Tibial nerve (tissue), 3 donors: ENCODE measurements around the gene RUFY3.

ENCODE experiments used
- CTCF ChIP-seq, 5 experiments: fragments of 200-600 bp in 3 of 5; fragments of 450-650 bp in 2 of 5; sonication (generic) in 3 of 5; IDR thresholded peaks; one replicate each; pipeline ENCODE4 v1.5.1; 2016 to 2019; ENCODE audit warnings: antibody characterized with exemption in 5 of 5, mild to moderate bottlenecking in 3 of 5, moderate library complexity in 2 of 5
- POLR2A ChIP-seq, 2 donors: fragments of 450-650 bp; IDR thresholded peaks; one replicate each; pipeline ENCODE4 v1.6.1; 2017; ENCODE audit warnings: antibody characterized with exemption in 2 of 2, mild to moderate bottlenecking in 2 of 2, moderate library complexity in 2 of 2

DNA sequence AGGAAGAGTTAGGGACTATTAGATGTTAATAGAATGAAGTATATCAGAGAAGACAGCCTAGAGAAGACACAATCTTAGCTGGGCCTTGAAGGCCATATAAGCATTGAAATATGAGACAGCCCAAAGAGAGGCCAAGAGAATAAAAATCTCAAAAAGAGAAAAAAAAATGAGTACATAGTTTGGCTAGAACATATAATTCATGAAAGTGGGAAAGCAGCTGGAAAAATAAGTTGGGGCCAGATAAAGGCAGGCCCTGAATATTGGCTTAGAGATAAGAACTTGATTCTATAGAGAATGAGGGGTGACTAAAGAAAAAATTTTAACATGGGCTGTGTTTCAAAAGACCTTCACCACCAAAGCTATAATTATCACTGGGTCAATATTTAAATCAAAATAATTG is 40.8 kb upstream of the RUFY3 start:
- no peak for TF ChIP-seq CTCF (IDR thresholded peaks at IDR 0.05)
- TF ChIP-seq POLR2A (IDR thresholded peaks at IDR 0.05), result no peak
